GM21737 (cell line): ENCODE measurements around the gene RRP8.

Experiments used
- ATAC-seq: cut with Tn5 transposase; IDR thresholded peaks from one replicate; pipeline ENCODE4 v1.9.1; 2021; ENCODE audit warnings: mild to moderate bottlenecking, moderate library complexity; ENCODE audit not compliant: unreplicated experiment

Gene RRP8

GRCh38 chr11:6633422-6634408 lies 30.3 kb upstream of the RRP8 start:
- ATAC-seq, result no peak

- ATAC-seq, result no peak
These were observed 29.0 kb upstream of the RRP8 start for GRCh38 chr11:6632116-6633073.

- ATAC-seq, result no peak
These were observed 28.0 kb upstream of the RRP8 start for GRCh38 chr11:6631361-6631890.

- no peak for ATAC-seq
These were observed 27.3 kb upstream of the RRP8 start for GRCh38 chr11:6630632-6631291.

- no peak for ATAC-seq
These were observed 26.6 kb upstream of the RRP8 start for GRCh38 chr11:6629892-6630631.

GRCh38 chr11:6629573-6629891 lies 26.1 kb upstream of the RRP8 start:
- ATAC-seq, result no peak

- ATAC-seq, result no peak
These were observed 25.1 kb upstream of the RRP8 start for GRCh38 chr11:6628526-6628925.

- ATAC-seq, result no peak
These were observed 24.4 kb upstream of the RRP8 start for GRCh38 chr11:6627762-6628241.

GRCh38 chr11:6626971-6627761 lies 23.8 kb upstream of the RRP8 start:
- no peak for ATAC-seq

- ATAC-seq, result no peak
These were observed 22.5 kb upstream of the RRP8 start for GRCh38 chr11:6625832-6626420.

GRCh38 chr11:6625156-6625831 lies 21.9 kb upstream of the RRP8 start:
- ATAC-seq, result no peak

- ATAC-seq, result no peak
These were observed 20.3 kb upstream of the RRP8 start for GRCh38 chr11:6623391-6624363.

GRCh38 chr11:6622261-6623171 lies 19.1 kb upstream of the RRP8 start:
- no peak for ATAC-seq

- no peak for ATAC-seq
These were observed 18.3 kb upstream of the RRP8 start for GRCh38 chr11:6621711-6622211.

- no peak for ATAC-seq
These were observed 17.2 kb upstream of the RRP8 start for GRCh38 chr11:6620636-6621035.
